GM19035 (cell line): Measurements from ENCODE around the gene AGTRAP.

Experiments used
- ATAC-seq: cut with Tn5 transposase; IDR thresholded peaks from one replicate; pipeline ENCODE4 v1.9.1; 2021; ENCODE audit not compliant: unreplicated experiment

AGTRAP gene

DNA sequence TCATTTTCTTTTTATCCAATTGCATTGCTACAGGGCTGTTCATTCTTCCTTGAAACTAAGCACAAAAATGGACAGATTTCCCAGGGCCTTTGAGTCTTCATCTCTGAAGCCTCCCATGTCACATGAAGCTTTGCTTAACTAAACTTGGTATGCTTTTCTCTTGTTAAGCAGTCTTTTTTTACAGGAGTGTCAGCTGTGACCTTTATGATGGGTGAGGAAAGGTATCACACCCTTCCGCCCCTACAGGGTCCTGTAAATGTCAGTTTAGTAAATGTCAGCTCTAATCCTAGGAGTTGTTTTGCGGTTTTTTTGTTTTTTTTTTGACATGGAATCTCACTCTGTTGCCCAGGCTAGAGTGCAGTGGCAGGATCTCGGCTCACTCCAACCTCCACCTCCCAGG is 2.6 kb upstream of the AGTRAP start:
- ATAC-seq = no peak

DNA sequence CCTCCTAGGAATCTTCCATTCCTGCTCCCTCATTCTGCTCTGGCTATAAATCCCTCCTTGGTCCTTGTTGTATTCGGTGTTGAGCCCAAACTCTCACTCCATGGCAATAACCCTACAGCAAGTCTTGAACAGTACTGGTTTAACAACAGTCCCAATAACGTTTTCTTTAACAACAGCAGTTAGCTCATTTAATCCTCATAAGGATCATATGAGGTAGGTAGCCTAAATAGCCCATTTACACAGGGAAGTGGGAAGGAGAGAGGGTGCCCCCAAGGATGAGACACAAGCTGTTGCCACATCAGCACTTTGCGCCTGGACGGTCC is 444 bp upstream of the AGTRAP start:
- ATAC-seq = no peak

DNA sequence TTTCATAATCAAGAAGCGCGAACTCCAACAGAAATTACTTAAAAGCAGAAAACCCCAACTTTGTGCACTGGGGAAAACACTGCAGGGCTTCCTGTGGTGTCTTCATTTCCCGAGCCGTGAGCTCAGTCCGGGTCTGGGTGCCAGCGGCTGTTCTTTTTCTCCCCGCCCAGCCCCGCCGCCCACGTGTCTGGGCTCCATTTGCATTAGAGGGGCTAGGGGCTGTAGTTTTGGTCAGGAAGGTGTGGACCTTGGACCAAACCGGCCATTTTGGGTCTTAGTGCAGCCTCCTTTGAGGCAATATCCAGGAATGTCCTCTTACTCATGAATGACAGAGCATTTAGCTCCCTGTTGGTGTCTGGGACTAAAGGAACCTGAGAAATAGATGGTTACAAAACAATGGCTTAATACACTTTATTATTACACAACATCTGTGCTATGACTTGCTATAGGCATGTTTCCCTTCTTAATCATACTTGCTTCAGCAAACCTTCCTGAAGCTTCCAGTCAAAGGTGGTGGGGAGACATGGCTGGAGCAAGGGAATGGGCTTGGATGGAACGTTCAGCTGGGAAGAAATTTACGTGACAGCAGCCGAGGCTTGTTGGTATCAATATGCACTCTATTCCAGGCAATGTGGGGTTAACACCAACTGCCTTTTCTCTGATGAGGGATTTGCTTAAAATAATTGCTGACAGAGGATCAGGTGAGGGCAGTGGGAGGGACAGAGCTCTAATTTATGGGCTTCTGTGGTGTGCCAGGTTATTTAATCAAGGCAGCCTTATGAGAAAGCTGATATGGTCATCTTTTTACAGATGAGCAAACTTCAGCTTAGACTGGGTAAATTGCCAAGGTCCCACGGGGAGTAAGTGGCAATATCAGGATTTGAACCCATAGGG is 1.1 kb downstream of the AGTRAP start:
- no peak for ATAC-seq

DNA sequence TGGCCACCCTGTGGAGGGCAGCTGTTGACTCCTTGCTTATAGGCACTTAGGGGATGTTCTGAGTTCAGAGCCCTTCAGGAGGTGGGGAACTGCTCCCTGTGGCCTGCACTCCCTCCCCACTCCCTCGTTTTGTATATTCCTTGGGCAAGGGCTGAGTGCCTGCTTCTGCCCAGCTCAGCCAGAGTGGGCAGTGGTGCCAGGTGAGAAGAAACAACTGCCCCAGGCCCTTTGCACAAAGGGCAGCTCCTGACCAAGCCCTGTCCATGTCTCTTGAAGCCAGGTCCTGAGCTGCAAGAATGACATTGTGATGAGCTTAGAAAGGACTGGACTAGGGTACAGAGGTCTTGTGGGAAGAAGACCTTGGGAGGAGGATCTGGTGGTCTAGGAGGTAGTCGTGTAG is 2.2 kb downstream of the AGTRAP start:
- ATAC-seq = no peak

DNA sequence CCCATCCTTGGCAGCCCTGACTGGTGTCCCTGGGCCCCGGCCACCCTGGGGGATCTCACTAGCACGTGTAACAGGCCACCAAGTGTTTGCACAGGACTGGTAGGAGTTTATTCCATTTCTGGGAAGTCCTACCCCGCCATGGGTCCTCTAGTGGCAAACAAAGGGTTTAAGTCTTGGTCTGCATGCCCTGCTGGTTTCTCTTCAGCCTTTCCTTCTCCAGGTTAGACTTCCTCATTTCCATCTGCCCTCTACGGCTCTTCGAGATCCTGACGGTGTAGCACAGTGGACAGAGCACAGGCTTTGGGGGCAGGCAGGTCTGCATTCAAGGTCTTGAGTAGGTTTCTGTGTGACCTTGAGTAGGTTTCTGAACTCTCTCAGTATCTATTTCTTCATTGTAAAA is 2.8 kb downstream of the AGTRAP start:
- no peak for ATAC-seq

DNA sequence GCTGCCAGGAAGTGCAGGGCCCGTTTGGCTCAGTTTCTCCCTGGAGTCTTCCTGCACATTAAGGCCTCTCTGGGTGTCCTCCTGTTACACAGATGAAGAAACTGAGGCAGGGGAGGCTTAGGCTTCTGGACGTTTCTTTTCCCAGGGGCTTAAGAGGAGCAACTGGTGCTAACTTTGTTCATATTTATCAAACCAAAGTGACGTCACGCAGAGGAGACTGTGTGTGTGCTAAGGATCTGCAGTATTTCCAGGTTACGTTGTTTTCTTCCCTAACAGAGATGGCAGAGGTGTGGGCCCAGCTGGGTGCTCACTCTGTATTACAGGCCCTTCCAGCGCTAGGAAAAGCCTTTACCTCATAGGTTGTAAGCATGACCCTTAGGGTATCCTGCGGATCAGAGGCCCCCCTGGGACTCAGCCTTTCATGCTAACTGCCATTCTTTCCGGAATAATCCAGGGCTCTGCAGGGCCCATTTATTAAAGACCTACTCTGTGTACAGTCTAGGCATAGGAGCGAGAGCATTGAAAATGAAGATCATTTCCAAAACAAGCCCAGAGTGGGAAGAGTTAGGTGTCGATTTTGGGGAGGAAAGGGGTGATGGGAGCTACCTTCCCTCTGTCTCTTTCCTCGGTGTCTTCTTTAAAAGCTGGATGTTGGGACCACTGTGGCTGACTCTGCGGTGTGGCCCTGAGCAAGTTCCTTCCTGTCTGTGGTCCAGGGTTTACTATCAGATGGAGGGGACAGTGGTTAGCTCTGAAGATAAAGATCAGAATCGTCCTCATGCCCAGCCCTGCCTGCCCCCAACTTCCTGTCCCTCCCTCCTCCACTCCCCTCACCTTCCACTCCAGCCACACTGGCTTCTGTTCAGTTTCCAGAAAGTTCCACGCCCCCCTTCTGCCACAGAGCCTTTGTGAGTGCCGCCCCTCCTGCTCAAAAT is 4.6 kb downstream of the AGTRAP start:
- no peak for ATAC-seq

DNA sequence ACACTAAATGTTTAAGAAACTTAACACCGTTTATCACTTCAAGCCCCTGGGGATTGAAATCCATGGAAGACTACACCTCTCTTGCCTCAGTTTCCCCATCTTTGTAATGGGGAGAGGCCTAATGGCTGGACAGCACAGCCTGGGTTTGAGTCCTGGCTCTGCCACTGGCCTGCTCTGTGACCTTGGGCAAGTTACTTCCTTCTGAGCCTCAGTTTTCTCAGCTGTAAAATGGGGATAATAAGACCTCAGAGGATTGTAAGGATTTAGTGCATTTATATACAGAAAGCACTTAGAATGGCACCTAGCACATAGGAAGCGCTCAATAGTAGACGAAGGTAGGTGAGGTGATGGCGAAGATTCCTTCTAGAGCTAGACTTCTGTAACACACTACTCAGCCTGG is 5.5 kb downstream of the AGTRAP start:
- ATAC-seq = no peak

DNA sequence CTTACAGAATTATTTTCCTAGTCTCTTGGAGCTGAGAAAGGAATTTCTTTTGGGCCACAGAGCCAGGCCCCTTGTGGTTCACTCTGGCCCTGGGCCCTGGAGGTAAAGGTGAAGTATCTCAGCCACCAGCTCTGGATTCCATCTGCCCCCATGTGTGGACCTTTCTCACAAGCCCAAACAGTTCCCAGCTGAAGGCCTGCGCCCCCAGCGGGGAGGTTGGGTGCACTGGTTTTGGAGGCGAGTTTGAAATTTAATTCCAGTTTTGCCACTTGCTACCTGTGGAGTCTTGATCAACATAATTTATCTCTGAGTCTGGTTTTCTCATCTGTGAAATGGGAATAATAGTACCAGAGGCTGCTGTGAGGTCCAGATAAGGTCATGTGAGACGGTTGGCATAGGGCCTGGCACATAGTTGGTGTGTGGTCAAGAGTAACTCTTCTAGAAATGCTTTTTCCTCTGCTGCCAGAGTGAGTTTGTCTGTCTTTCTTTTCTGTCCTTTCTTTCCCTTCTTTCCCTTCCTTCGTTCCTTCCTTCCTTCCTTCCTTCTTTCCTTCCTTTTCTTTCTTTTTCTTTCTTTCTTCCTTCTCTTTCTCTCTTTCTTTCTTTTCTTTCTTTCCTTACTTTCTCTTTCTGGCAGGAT is 6.1 kb downstream of the AGTRAP start:
- ATAC-seq = no peak

DNA sequence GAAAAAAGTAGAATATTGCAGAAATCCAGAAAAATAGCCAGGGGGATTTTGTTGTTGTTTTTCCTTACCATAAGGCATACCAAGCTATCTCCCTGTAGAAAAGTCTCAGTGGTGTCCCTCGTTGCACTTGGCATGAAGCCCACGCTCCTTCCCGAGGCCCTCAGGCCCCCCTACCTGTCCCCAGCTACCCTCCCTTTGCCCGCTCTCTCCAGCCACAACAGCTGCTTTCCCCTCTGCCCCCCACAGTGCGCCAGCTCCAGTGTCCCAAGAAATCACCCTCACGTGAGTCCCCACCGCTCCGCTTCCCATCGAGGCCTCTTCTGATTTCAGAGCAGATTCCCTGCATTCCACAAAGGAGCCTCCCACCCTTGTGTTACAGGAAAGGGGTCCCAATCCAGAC is 8.4 kb downstream of the AGTRAP start:
- ATAC-seq = no peak

DNA sequence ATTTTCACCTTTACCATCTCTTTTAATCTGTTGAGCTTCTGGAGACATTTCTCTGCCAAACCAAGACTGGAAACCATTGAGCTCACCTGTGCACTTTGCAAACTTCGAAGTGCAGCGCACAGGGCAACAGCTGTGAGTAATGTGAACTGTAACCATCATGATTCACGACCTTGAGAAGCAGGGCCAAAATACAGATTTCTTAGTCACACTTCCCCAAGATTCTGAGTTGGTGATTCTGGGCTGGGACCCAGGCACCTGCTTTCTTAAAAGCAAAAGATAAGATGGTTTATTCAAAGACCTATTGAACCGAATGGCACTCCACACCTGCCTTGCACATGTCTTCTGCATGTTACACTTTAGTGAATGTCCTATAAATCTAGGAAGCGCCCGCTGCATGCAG is 10.2 kb downstream of the AGTRAP start:
- no peak for ATAC-seq

DNA sequence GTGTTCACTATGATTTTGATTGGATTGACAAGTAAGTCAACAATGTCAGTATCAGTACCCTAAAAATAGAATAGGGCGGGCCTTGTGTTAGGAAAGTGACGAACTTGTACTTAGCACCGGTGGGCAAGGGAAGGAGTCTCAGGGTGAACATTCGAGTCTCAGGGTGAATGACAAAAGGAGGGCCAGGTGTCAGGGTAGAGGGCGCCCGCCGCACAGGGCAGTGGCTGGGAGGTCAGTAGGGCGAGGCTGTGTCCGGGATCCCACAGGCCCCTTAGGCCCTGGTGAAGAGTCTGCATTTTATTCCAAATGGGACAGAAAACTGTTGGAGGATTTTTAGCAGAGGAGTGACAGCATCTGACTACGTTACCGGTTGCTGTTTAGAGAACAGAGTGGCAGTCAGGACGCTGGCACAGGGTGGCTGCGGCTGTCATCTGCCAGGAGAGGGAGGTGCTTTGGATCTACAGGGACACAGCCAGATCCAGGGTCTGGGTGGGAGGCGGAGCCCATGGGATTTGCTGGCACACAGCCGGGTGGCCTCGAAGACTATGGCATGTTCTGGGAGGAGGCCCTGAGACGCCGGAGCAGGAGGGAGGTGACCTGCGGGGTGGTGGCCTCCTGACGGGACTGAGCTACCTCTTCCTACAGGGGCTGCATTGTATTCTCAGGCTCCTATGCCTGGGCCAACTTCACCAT is 11.0 kb downstream of the AGTRAP start:
- no peak for ATAC-seq

DNA sequence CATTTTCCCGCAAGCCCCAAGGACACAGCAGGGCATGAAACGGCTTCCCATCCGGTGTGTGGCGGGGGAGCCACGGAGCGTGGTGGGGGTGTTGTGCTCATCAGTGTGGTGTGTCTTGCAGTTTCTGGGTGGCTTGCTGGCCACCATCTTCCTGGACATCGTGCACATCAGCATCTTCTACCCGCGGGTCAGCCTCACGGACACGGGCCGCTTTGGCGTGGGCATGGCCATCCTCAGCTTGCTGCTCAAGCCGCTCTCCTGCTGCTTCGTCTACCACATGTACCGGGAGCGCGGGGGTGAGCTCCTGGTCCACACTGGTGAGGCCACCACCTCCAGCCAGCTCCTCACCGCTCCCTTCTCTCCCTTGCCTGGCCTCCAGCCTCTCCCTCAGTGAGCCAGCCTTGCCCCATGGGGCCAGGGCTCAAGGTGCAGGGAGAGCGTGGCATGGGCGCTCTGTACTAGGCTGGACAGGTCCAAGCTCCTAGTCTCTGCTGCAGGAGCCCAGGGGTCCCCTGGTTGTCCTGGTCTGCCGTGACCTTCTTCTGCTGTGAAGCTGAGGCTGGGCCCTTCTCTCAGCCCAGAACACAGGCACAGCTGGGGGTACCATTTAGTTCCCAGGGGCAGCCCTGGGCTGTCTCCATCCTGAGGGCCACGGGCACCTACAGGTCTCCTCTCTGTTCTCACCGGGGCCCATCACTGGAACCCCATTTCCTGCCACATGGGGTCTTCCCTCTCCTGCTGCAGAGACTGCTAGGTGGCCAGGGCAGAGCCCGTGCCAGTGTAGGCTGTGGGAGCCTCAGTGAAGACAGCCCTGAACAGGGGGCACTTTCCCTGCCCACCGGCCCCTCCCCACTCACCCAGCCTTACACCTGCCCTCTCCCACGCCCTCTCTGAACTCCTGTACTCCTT is 12.6 kb downstream of the AGTRAP start:
- ATAC-seq = no peak

DNA sequence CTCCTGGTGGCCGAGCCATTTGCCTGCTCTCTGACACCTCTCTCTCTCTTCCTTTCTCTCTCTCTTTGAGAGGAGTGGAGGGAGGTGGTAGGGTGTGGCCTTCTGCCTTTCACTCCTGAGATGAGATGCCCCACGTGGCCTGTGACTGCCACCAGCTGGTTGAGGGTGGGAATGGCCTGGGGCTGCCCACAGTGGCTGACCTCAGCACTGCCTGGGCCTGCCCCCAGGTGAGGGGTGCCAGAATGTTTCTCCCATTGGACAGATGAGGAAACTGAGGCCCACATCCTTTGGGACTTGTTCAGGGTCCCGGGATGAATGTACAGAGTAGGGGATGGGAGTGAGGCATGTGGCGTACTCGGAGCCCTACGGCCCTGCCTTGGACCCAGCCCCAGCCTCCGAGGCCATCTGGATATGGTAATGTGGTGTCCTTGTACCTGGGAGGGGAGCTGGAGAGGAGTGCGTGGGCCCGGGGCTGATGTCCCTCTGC is 13.3 kb downstream of the AGTRAP start:
- no peak for ATAC-seq

DNA sequence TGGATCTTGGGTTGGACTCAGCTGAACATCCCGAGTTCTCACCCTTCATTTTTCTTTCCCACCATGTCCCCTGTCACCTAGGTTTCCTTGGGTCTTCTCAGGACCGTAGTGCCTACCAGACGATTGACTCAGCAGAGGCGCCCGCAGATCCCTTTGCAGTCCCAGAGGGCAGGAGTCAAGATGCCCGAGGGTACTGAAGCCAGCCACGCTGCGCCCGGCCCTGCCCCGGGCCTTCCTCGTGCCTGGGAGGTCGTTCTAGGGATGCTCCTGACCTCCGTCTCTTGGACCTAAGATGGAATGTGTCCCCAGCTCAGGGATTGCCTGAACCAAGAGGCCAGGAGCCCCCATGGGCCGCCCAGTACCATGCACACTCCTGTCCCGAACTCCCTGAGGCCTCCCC is 14.1 kb downstream of the AGTRAP start:
- ATAC-seq = no peak

DNA sequence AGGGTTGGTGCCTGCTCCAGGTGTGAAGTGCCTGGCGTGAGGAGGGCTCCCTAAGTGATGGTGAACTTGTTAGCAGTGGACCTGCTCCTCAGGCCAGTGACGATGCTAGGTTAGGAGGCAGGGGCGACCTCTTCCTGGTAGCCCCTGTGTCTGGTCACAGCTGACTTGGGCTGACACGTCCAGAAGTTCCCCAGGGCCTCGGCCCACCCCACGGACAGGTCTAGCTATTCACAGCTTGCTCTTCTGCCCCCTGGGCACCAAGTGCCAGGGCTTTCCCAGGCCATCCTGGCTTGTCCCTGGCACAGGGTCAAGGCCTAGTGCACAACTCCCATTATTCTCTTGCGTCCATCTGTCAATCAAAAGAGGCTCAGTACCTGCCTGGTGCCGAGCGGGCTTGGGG is 15.2 kb downstream of the AGTRAP start:
- no peak for ATAC-seq

DNA sequence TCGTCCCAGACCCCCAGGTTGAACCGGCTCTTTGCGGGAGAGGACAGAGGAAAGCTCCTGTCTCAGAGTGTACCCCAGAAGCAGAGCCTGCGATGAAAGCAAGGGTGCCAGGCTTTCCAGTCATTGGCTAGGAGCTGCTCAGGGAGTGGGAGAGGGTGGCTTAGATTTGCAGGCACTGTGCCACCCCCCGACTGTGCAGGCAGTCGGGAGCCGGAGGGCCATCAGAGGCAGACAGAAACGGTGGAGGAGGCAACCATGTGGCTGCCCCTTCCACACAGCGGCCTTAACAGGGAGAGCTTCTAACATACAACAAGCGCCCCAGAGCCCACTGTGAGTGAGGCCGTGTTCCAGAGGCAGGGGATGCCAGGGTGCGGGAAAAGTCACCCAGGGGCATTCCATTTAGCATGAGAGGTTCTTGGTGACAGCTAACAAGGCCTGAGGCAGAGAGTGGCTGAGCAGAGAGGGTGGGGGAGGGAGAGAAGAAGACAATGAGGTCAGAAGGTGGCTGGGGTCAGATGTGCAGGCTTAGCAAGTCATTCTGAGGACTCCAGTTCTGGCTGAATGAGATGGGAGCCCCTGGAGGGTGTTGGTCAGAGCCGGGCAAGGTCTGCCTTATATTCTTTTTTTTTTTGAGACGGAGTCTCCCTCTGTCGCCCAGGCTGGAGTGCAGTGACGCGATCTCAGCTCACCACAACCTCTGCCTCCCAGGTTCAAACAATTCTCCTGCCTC is 16.6 kb downstream of the AGTRAP start:
- ATAC-seq = no peak

DNA sequence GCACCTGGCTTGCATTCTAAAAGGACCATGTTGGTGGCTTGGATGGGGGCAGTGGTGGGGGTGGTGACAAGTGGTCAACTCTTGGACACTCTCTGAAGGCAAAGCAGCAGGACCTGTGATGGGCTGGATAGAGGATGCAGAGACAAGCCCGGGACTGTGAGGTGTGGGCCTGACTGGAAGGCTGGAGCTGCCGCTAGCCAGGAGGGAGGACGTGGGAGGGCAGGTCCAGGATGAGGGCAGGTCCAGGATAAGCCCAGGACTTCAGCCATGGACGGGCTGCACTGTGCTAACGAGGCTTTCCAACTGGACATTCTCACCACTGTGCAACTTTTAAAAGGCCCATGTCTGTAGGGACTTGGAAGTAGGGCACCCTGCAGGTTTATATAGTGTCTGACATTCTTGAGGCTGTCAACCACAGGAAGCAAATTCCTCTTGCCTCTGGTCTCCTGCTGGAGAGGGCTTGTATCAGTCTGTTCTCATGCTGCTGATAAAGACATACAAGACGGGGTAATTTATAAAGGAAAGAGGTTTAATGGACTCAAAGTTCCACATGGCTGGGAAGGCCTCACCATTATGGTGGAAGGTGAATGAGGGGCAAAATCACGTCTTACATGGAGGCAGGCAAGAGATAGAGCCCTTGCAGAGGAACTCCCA is 17.7 kb downstream of the AGTRAP start:
- no peak for ATAC-seq

DNA sequence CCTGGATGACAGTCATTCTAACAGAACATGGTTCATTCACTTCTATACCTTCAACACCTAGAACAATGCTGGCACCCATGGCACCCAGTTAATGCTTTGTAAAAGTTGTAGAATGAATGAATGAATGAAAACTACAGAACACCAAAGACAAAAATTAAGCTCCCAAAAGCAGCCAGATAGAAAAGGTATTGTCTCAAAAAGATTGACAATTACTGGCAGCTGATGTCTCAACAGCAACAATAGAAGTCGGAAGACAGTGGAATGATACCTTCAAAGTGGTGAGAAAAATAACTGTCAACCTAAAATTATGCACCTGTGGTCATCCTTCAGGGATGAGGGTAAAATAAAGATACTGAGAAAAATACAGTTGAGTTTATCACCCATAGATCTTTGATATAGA is 21.1 kb downstream of the AGTRAP start:
- no peak for ATAC-seq

DNA sequence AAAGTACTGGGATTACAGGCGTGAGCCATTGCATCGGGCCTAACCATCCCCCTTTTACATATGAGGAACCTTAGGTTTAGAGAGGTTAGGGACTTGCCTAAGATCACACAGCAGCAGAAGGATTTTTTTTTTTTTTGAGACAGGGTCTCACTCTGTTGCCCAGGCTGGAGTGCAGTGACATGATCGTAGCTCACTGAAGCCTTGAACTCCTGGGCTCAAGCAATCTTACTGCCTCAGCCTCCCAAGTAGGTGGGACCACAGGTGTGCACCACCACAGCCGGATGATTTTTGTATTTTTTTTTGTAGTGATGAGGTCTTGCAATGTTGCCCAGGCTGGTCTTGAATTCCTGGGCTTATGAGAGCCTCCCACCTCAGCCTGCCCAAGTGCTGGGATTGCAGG is 23.9 kb downstream of the AGTRAP start:
- ATAC-seq = no peak
